SK-N-DZ (cell line): Measurements from ENCODE around the gene RUFY4.

Experiments used
- DNase-seq: peaks from one replicate; pipeline ENCODE4 v3.0.0-alpha.2; 2015; ENCODE audit warnings: low spot score

RUFY4 gene

GRCh38 chr2:218060950-218061660 is 7.9 kb upstream of the RUFY4 start:
- no peak for DNase-seq

DNA sequence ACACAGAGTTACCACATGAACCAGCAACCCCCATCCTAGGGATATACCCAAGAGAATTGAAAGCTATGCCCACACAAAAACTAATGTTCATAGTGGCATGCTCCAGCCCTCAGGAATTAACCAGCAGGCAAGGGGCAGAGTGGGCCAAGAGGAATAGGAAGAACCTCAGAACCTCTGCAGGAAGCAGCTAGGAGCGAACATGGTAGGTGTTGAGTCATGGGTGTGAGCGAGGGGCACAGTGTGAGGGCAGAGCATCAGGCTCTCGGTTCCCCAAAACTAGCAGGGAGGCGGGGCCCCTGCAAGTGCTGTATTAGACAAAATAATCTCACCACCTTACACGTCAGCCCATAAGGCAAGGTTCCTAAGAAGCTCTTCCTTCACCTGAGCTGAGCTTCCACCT is 5.6 kb upstream of the RUFY4 start:
- DNase-seq = no peak

DNA sequence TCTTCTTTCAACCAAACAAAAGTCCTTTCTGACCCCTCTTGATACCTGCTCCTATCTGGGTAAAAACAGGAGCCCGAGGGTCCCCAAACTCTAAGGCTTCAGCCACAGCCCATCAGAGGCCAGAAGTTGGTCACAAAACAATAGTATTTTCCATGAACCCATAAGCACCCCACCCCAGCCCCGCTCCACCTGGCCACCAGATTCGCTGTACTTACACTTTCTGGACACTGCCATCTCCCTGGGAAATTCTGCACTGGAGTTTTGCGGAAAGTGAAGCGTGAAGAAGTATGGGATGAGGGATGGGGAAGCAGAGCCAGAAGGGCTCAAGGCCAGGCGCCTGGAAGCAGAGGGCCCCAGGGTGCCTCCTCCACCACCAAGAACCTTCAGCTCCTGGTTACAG is 5.2 kb upstream of the RUFY4 start:
- no peak for DNase-seq

DNA sequence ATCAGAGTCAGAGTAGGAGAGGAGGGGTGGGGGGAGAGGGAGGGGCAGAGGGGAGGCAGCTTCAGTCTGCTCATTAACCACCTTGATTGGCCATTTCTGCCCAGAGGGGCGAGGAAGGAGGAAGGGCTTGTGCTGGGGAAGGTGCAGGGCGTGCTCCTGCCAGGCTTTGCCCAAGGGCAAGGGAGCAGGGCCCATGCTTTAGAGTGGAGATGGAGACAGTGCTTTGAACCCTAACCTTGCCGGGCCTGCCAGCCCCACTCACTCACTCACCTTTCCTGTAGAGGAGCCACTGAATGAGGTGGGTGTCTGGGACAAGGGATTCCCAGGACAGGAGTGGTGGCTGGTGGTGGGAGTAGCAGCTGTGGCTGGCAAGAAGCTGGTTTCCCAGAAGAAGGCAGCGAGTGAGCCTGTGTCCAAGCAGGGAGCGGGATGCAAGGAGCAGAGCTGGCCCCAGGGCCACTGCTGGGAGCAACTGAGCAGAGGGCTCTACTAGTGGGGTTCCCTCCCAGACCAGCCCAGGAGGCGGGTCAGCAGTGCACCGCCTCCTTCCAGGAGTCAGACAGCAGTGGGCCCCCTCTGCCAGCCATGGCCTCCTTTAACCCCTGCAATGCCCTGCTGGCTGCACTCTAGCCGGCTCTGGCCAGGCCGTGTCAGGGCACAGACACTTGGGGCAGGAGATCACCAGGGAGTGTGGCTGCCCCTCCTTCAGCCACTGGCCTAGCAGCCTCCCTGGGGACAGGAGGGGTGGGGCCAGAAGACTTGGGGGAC is 3.6 kb upstream of the RUFY4 start:
- DNase-seq = no peak

- no peak for DNase-seq
Measured at GRCh38 chr2:218066926-218067515, 2.0 kb upstream of the RUFY4 start.

GRCh38 chr2:218067523-218067922 is 1.5 kb upstream of the RUFY4 start:
- no peak for DNase-seq

DNA sequence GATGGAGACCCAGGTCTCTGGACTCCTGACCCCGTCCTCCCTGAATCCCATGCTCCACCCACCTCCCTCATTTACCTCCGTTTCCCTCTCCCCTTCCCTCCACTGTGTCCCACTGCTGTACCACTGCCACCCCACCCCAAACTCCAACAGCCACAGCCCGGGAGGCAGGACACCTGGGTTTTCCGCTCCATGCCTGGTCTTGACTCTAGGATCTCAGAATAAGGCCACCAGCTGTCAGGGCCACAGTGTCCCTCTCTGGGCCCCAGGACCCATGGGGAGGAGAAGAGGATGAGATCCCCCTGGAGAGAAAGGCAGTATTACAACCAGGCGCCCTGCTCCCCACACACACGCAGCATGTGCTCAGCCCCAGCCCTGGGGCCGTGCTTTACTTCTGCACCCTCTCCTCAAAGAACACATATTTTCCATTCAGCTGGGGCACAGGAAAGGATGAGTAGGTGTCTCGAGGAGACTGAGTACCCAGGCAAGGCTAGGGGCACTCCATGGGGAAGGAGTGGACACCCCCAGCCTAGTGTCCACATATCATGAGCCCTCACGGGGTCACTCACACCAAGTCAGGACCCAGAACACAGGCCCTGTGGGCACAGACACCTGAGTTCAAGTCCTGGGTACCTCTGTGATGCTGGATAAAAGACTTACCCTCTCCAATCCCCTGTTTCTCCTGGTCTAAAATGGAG is 700 bp downstream of the RUFY4 start:
- DNase-seq = no peak

GRCh38 chr2:218070587-218070986 is 1.5 kb downstream of the RUFY4 start:
- DNase-seq = no peak

- no peak for DNase-seq
Measured at GRCh38 chr2:218071218-218071937, 2.3 kb downstream of the RUFY4 start.

DNA sequence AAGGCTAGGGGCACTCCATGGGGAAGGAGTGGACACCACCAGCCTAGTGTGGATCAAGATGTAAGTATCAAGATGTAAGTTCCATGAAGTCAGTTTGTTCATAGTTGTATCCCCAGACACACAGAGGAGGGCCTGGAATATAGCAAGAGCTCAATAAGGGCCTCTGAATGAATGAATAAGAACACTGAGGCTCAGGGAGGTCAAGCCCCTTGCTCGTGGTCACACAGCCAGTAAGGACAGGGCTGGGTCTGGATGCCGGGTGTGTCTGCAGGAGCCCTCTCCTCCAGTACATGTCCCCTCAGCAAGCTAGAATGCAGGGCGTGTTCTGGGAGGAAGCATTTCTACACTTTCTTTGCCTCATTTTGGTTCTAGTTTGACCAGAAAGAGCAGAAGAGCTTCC is 2.9 kb downstream of the RUFY4 start:
- no peak for DNase-seq

DNA sequence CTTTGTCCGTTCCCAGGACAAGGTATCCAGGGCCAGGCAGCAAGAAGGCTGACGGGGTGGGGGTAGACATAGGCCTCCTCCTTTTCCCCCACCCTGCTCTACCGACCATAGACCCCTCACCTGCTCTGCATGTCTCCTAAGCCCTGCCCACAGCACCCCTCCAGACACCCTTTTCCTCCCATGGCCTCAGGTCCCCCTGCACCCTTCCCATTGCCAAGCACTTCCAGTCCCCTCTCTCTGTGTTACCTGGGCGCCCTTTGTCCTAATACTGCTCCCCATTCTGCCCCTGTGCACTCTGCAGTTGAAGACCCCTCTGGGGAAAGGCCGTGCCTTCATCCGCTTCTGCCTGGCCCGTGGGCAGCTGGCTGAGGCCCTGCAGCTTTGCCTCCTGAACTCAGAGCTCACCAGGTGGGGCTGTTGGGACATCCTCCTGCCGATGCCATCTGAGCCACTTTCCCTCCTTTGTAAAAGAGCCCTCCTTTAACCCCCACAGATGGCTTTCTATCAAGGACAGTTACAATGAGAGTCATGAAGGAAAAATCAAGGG is 3.5 kb downstream of the RUFY4 start:
- no peak for DNase-seq

- DNase-seq = no peak
Measured at GRCh38 chr2:218073185-218073584, 4.1 kb downstream of the RUFY4 start.

DNA sequence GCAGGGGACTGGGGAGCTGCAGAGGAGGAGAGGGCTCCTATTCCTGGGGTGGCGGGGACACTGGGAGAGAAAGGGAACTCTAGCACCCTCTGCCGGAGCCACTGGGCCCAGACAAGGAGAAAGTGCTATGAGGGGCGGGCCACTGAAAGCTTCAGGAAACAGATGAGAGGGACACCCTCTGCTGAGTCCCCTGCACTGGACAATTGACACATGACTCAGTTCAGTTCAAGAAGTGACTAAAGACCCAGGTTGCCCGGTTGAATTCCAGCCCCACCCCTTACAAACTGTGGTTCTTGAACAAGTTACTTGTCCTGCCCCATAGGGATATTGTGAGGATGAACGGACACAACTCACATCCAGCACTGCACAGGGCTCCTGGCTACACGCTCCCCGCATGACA is 5.0 kb downstream of the RUFY4 start:
- DNase-seq = no peak

DNA sequence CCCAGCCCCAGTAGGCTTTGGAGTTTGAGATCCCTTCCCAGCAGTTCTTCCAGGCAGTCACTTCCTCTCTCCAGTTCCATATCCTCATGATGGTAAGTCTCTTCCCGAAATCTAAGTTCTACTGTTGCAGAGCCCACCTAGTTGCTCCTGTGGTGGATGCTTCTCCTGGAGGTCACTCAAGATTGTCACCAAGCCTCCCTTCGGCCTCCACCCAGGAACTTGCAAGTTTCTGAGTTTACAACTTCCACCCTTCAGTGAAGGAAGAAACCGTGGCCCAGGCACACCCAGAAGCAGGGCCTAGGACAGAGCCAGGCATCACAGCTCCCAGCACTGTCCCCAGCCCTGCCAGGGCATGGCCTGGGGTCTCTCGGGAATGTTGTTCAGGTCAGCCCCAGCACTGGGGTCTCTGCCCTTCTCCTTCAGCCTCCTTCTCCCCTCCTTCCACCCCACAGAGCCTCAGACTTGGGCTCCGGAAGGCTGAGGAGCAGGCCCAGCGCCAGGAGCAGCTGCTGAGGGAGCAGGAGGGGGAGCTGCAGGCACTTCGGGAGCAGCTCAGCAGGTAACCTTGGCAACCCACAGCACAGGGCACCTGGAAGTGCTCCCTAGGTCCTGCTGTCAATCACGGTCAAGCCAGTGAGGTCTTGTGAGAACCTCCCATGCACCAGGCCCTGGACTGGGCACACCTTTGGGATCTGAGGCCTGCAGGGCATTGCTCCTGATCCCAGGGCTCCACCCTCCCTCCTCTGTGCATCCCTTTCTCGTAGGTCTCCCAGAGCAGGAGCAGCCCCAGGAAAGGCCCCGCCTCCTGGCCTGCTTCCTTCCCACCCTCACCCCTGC is 7.1 kb downstream of the RUFY4 start:
- DNase-seq = no peak

DNA sequence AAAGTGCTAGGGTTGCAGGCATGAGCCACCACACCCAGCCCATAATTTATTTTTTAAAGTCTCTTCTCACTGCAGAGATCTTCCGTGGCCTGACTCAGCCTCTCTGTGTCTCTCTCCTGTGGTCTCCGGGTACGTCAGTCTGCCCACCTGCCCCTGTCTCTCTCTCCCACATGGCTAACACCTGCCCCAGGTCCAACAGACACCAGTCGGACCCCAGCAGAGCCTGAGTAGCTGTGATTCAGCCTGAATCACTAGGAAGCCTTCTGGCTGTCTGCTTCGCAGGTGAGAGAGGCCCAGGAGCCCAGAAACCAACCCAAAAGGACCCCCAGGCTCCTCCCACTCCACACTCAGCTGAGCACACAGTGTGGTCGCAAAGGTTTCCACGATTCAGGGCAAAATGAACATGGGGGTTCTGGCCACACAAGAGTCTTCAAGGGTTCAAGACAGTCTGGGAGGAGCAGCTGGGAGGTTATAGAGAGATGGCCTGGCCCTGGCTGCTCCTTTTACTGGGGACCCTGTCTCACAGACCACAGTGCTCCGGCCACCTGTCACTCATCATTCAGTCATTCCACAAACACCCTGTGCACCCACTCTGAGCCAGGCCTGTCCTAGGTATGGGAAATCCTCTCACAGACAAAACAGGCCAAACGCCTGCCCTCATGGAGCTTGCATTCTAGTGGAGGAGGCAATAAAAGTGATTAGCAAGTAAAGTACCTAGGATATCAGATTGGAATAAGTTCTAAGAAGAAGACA is 8.6 kb downstream of the RUFY4 start:
- DNase-seq = no peak

GRCh38 chr2:218079943-218080913 is 11.2 kb downstream of the RUFY4 start:
- no peak for DNase-seq

- DNase-seq = no peak
Measured at GRCh38 chr2:218081063-218081462, 12.0 kb downstream of the RUFY4 start.

DNA sequence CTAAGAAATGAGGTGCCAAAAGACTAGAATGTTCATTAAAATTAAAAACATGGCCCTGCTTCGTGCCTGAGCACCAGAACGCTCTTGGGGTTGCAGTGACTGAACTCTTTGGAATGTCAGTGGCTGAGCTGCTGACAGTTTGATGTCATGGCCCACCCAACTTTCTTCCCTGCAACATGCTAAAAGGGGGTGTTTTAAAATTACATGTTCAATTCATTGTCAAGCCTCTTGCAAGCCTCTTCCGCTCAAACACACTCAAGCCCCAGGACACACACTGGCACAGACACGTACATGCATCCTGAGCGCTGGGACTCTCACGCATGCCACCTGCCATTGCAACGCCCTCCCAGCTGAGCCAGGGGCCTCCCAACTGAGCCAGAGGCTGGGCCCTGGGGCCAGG is 12.6 kb downstream of the RUFY4 start:
- no peak for DNase-seq
